Liver (tissue), 9 donors: Measurements from ENCODE around the gene RAB12. TPM values are rescaled to one million over a fixed set of nuclear protein-coding genes. Genes with fewer than 3 reads are reported as not detected.

Experiments used
- DNase-seq: peaks from one replicate; pipeline ENCODE4 v3.0.0-alpha.2; 2017; ENCODE audit warnings: low spot score
- H3K27ac ChIP-seq, 2 donors: one replicate each; pipeline ENCODE4 v1.7.0; 2013; ENCODE audit warnings: inconsistent platforms in 2 of 2, low read length in 2 of 2, control low read depth in 1 of 2, low read depth in 1 of 2, mild to moderate bottlenecking in 1 of 2
- H3K27me3 ChIP-seq, 4 donors: one replicate each; pipeline versions ENCODE4 v1.6.1 to v1.7.0; 2013; ENCODE audit warnings: low read length in 3 of 4, inconsistent platforms in 1 of 4, mild to moderate bottlenecking in 1 of 4, moderate library complexity in 1 of 4; ENCODE audit not compliant: control insufficient read depth in 4 of 4, insufficient read depth in 4 of 4
- H3K36me3 ChIP-seq, 4 donors: one replicate each; pipeline versions ENCODE4 v1.6.1 to v1.7.0; 2013; ENCODE audit warnings: low read length in 3 of 4, mild to moderate bottlenecking in 3 of 4, low read depth in 1 of 4, moderate library complexity in 1 of 4; ENCODE audit not compliant: control insufficient read depth in 4 of 4, insufficient read depth in 3 of 4
- H3K4me1 ChIP-seq, 4 donors: one replicate each; pipeline versions ENCODE4 v1.6.1 to v1.7.0; 2013; ENCODE audit warnings: low read length in 3 of 4, mild to moderate bottlenecking in 3 of 4, moderate library complexity in 1 of 4; ENCODE audit not compliant: control insufficient read depth in 4 of 4, insufficient read depth in 4 of 4
- H3K4me3 ChIP-seq, 3 donors: one replicate each; pipeline versions ENCODE4 v1.6.1 to v1.7.0; 2013; ENCODE audit warnings: low read length in 3 of 3, control low read depth in 1 of 3, low read depth in 1 of 3, mild to moderate bottlenecking in 1 of 3
- H3K9ac ChIP-seq, 2 donors: one replicate each; pipeline ENCODE4 v1.7.0; 2013; ENCODE audit warnings: low read length in 2 of 2, mild to moderate bottlenecking in 2 of 2, moderate library complexity in 2 of 2, control low read depth in 1 of 2, low read depth in 1 of 2
- H3K9me3 ChIP-seq, 4 donors: one replicate each; pipeline versions ENCODE4 v1.6.1 to v1.7.0; 2013; ENCODE audit warnings: low read length in 3 of 4; ENCODE audit not compliant: control insufficient read depth in 4 of 4
- EGR1 ChIP-seq, 2 donors: IDR thresholded peaks; 2 replicates each; pipeline ENCODE4 v1.6.1; 2016 to 2018; ENCODE audit warnings: antibody characterized with exemption in 2 of 2, low read depth in 2 of 2
- FOXA1 ChIP-seq: IDR thresholded peaks from 2 replicates; pipeline ENCODE4 v1.6.1; 2016; ENCODE audit warnings: antibody characterized with exemption
- FOXA2 ChIP-seq: IDR thresholded peaks from 2 replicates; pipeline ENCODE4 v1.6.1; 2016; ENCODE audit warnings: antibody characterized with exemption
- GABPA ChIP-seq, 2 donors: IDR thresholded peaks in 1 of 2; conservative IDR thresholded peaks in 1 of 2; 2 replicates each; pipeline ENCODE4 v1.6.1; 2016; ENCODE audit warnings: antibody characterized with exemption in 2 of 2, mild to moderate bottlenecking in 1 of 2, moderate library complexity in 1 of 2
- HNF4A ChIP-seq, 2 donors: conservative IDR thresholded peaks; 2 replicates each; pipeline ENCODE4 v1.6.1; 2016; ENCODE audit warnings: antibody characterized with exemption in 2 of 2, mild to moderate bottlenecking in 2 of 2
- HNF4G ChIP-seq: IDR thresholded peaks from 2 replicates; pipeline ENCODE4 v1.6.1; 2016; ENCODE audit warnings: antibody characterized with exemption
- JUND ChIP-seq, 2 donors: IDR thresholded peaks; 2 replicates each; pipeline ENCODE4 v1.6.1; 2016; ENCODE audit warnings: antibody characterized with exemption in 2 of 2
- NR2F2 ChIP-seq: IDR thresholded peaks from 2 replicates; pipeline ENCODE4 v1.6.1; 2016; ENCODE audit warnings: antibody characterized with exemption
- RAD21 ChIP-seq, 2 donors: IDR thresholded peaks; 2 replicates each; pipeline ENCODE4 v1.6.1; 2016; ENCODE audit warnings: antibody characterized with exemption in 2 of 2, mild to moderate bottlenecking in 2 of 2
- RXRA ChIP-seq, 2 donors: IDR thresholded peaks; 2 replicates each; pipeline ENCODE4 v1.6.1; 2017 to 2018; ENCODE audit warnings: antibody characterized with exemption in 2 of 2, mild to moderate bottlenecking in 1 of 2
- SP1 ChIP-seq: IDR thresholded peaks from 2 replicates; pipeline ENCODE4 v1.6.1; 2018; ENCODE audit warnings: antibody characterized with exemption, mild to moderate bottlenecking
- YY1 ChIP-seq: IDR thresholded peaks from 2 replicates; pipeline ENCODE4 v1.6.1; 2016; ENCODE audit warnings: antibody characterized with exemption, mild to moderate bottlenecking
- ZBTB33 ChIP-seq: IDR thresholded peaks from 2 replicates; pipeline ENCODE4 v1.6.1; 2016; ENCODE audit warnings: antibody characterized with exemption
- WGBS: extraction: QIAGEN DNeasy Blood & Tissue Kit; methylation state at CpG from one replicate; pipeline ENCODE4 v1.1.7; 2013; 5-methylcytosine and 5-hydroxymethylcytosine counted together
- polyA plus RNA-seq, 2 donors: library from polyadenylated mRNA; stranded (reverse) in 1 of 2; unstranded in 1 of 2; fragments of 200-250 nt in 1 of 2; fragments of >200 nt in 1 of 2; fragmentation: Nextera tagmentation in 1 of 2; extraction: Ambion mirVana in 1 of 2; gene quantifications; one replicate each; pipeline versions ENCODE4 v1.2.1 to v1.2.3, GENCODE V29; 2013 to 2015
- total RNA-seq, 2 donors: library from RNA; depleted of rRNA; stranded (reverse); fragments of >200 nt; gene quantifications; one replicate each; pipeline ENCODE4 v1.2.3, GENCODE V29; 2014
- TF ChIP-seq, protein P1 (sequence below): IDR thresholded peaks from 2 replicates; pipeline ENCODE4 v1.6.1; 2016; ENCODE audit warnings: antibody characterized with exemption
- TF ChIP-seq, protein P2 (sequence below): fragments of 150-350 bp; IDR thresholded peaks from 2 replicates; pipeline ENCODE4 v1.5.1; 2017; ENCODE audit warnings: improper control_type of control experiment, low read depth, low read length; ENCODE audit not compliant: missing input control
- TF ChIP-seq, protein P3 (sequence below): IDR thresholded peaks from 2 replicates; pipeline ENCODE4 v1.6.1; 2016; ENCODE audit warnings: antibody characterized with exemption
- donor health status: healthy.
- donor health status: healthy.
- donor health status: healthy.
- donor health status: healthy.
- donor health status: healthy.

RAB12 gene
- total and polyA plus RNA-seq, 4 donors, result 5.0 to 25.9 (median 14.9) TPM

DNA sequence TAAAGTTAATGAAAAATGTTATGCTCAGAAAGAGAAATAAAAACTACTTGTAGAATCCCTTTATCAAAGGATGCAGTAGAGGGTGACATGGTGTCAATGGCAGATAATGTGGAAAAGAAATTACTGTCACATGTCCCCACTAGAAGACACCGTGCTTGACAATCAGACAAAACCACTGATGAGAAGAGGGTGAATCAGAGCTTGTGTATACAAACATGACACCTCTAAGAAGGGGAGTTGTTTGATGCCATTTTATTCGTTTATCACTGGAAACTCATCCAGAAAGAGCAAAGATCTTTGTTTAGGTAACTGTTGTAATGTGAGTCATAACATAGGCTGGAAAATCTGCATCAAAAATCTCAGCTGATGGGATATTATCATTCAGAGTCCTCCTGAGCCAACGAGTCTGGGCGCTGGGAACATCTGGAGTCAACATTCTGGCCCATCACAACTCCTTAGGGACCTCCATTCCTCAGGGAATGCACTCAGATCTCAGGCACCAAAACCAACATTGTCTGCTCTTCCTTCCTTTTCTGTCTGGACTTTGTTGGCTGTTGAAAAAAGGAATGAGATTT lies 49.5 kb upstream of the RAB12 start:
- no peak overlapping the region for H3K27ac ChIP-seq
- TF ChIP-seq, protein P1, sequence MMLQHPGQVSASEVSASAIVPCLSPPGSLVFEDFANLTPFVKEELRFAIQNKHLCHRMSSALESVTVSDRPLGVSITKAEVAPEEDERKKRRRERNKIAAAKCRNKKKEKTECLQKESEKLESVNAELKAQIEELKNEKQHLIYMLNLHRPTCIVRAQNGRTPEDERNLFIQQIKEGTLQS, result no peak
- TF ChIP-seq, protein P2, sequence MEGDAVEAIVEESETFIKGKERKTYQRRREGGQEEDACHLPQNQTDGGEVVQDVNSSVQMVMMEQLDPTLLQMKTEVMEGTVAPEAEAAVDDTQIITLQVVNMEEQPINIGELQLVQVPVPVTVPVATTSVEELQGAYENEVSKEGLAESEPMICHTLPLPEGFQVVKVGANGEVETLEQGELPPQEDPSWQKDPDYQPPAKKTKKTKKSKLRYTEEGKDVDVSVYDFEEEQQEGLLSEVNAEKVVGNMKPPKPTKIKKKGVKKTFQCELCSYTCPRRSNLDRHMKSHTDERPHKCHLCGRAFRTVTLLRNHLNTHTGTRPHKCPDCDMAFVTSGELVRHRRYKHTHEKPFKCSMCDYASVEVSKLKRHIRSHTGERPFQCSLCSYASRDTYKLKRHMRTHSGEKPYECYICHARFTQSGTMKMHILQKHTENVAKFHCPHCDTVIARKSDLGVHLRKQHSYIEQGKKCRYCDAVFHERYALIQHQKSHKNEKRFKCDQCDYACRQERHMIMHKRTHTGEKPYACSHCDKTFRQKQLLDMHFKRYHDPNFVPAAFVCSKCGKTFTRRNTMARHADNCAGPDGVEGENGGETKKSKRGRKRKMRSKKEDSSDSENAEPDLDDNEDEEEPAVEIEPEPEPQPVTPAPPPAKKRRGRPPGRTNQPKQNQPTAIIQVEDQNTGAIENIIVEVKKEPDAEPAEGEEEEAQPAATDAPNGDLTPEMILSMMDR, result no peak
- TF ChIP-seq SP1 (no peak), RXRA (IDR thresholded peaks at IDR 0.05) (no peak), YY1 (no peak)
- no peak overlapping the region for H3K9ac ChIP-seq
- no peaks in the 10 kb centered on the region for H3K4me1 ChIP-seq
- no peak overlapping the region for H3K4me3 ChIP-seq
- no peaks in the 10 kb centered on the region for H3K9me3 ChIP-seq
- WGBS, result 54% methylated on average over 4 of the region's 4 CpGs
- H3K27me3 ChIP-seq, result no peaks in the 10 kb centered on the region
- no peaks in the 10 kb centered on the region for H3K36me3 ChIP-seq
- DNase-seq, result no peak

- DNase-seq, result no peak
- Histone ChIP-seq H3K36me3 (no peaks in the 10 kb centered on the region), H3K9me3 (no peaks in the 10 kb centered on the region), H3K9ac (no peak overlapping the region), H3K27ac (no peak overlapping the region), H3K4me3 (no peak overlapping the region), H3K27me3 (no peaks in the 10 kb centered on the region), H3K4me1 (no peaks in the 10 kb centered on the region)
- TF ChIP-seq HNF4A (conservative IDR thresholded peaks at IDR 0.05), result no peak
- TF ChIP-seq YY1, result no peak
- TF ChIP-seq, protein P3, sequence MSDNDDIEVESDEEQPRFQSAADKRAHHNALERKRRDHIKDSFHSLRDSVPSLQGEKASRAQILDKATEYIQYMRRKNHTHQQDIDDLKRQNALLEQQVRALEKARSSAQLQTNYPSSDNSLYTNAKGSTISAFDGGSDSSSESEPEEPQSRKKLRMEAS, result no peak
- TF ChIP-seq, protein P2, result no peak
- TF ChIP-seq, protein P1, result no peak
- WGBS, result 84% methylated on average over 8 of the region's 8 CpGs
These were observed 47.9 kb upstream of the RAB12 start for GRCh38 chr18:8561123-8561910.

GRCh38 chr18:8562070-8562469 lies 47.2 kb upstream of the RAB12 start:
- Histone ChIP-seq H3K9me3 (no peaks in the 10 kb centered on the region), H3K27me3 (no peaks in the 10 kb centered on the region), H3K36me3 (no peaks in the 10 kb centered on the region), H3K9ac (no peak overlapping the region), H3K27ac (no peak overlapping the region), H3K4me3 (no peak overlapping the region), H3K4me1 (no peaks in the 10 kb centered on the region)
- 87% methylated on average over 6 of the region's 6 CpGs for WGBS
- DNase-seq, result no peak
- TF ChIP-seq, protein P3, result no peak
- TF ChIP-seq JUND (IDR thresholded peaks at IDR 0.05), result no peak
- no peak for TF ChIP-seq NR2F2
- no peak for TF ChIP-seq GABPA (IDR thresholded peaks at IDR 0.05 in 1 of 2, conservative IDR thresholded peaks at IDR 0.05 in 1 of 2)
- TF ChIP-seq YY1, result no peak
- no peak for TF ChIP-seq HNF4G
- no peak for TF ChIP-seq RXRA (IDR thresholded peaks at IDR 0.05)
- no peak for TF ChIP-seq RAD21 (IDR thresholded peaks at IDR 0.05)
- TF ChIP-seq FOXA2, result no peak
- no peak for TF ChIP-seq EGR1 (IDR thresholded peaks at IDR 0.05; ENCODE audit: low read depth in 2 of 2)
- no peak for TF ChIP-seq FOXA1
- no peak for TF ChIP-seq ZBTB33
